Measurements from ENCODE around the gene SLC5A11.

DNA sequence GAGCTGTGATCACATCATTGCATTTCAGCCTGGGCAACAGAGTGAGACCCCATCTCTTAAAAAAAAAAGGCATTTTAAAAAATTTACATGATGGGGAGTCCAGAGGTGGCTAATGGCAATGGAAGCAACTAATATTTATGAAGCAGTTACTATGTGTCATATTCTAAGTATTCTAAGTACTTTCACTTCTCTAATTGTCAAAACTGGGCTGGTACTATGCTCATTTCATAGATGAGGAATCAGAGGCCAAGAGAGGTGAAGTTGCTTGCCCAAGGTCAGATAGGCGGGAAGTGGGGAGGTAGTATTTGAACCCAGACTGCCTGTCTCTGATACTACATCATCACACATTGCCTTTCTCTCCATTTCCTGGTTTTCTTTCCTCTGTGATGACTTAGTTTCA is 50.7 kb downstream of the SLC5A11 start:
- TF ChIP-seq ARNT (IDR thresholded peaks at IDR 0.05), result no peak
- no peak for TF ChIP-seq FOXM1 (IDR thresholded peaks at IDR 0.05; ENCODE audit: borderline replicate concordance)
- no peak for TF ChIP-seq TARDBP (IDR thresholded peaks at IDR 0.05)
- no peak for TF ChIP-seq ELF4 (IDR thresholded peaks at IDR 0.05)
